Peyer's patch (tissue), 4 donors: ENCODE data around the gene PALLD. TPM values are rescaled to one million over a fixed set of nuclear protein-coding genes. Genes with fewer than 3 reads are reported as not detected.
A peak's percentile ranks its signal among the peaks of the same experiment; 100 is the strongest.

Experiments
- DNase-seq, 3 donors: peaks; one replicate each; pipeline ENCODE4 v3.0.0-alpha.2; 2017 to 2019
- H3K27ac ChIP-seq, 4 donors: fragments of 200-600 bp; sonication (generic); one replicate each; pipeline ENCODE4 v1.5.1; 2016 to 2019
- H3K27me3 ChIP-seq, 2 donors: fragments of 200-600 bp; sonication (generic); one replicate each; pipeline ENCODE4 v1.5.1; 2019
- H3K36me3 ChIP-seq, 3 donors: fragments of 200-600 bp; sonication (generic); one replicate each; pipeline ENCODE4 v1.5.1; 2016 to 2019
- H3K4me1 ChIP-seq, 4 donors: fragments of 200-600 bp; sonication (generic); one replicate each; pipeline ENCODE4 v1.5.1; 2016 to 2019
- H3K4me3 ChIP-seq, 4 donors: fragments of 200-600 bp; sonication (generic); 1 replicate in 3 of 4; 2 replicates in 1 of 4; pipeline ENCODE4 v1.5.1; 2016 to 2019; ENCODE audit warnings: mild to moderate bottlenecking in 1 of 4
- H3K9me3 ChIP-seq, 4 donors: fragments of 200-600 bp; sonication (generic); one replicate each; pipeline ENCODE4 v1.5.1; 2016 to 2019; ENCODE audit warnings: mild to moderate bottlenecking in 1 of 4
- CTCF ChIP-seq, 6 experiments: fragments of 450-650 bp in 4 of 6; fragments of 200-600 bp in 2 of 6; sonication (generic) in 1 of 6; IDR thresholded peaks; one replicate each; pipeline ENCODE4 v1.5.1; 2017 to 2019; ENCODE audit warnings: antibody characterized with exemption in 6 of 6, mild to moderate bottlenecking in 3 of 6, moderate library complexity in 1 of 6
- POLR2A ChIP-seq, 2 donors: fragments of 450-650 bp; IDR thresholded peaks; one replicate each; pipeline ENCODE4 v1.5.1; 2017; ENCODE audit warnings: antibody characterized with exemption in 2 of 2, mild to moderate bottlenecking in 2 of 2, moderate library complexity in 2 of 2
- total RNA-seq, 4 donors: library from RNA; depleted of rRNA; stranded (reverse); fragments of >200 nt; gene quantifications; one replicate each; pipeline ENCODE4 v1.1.0, GENCODE V29; 2016

PALLD gene
- total RNA-seq, 4 donors from 2014 or later = 68.0 to 175 (median 78.4) TPM

- Histone ChIP-seq H3K4me3 (no peak overlapping the region), H3K36me3 (peaks cover 0 to 12% (median 0%) of the 10 kb centered on the region in 3 donors), H3K27me3 (no peaks in the 10 kb centered on the region), H3K9me3 (no peaks in the 10 kb centered on the region), H3K4me1 (no peaks in the 10 kb centered on the region), H3K27ac (no peak overlapping the region)
- TF ChIP-seq CTCF (IDR thresholded peaks at IDR 0.05) (no peak), POLR2A (IDR thresholded peaks at IDR 0.05) (no peak)
- DNase-seq = no peak
Measured at GRCh38 chr4:168461821-168462220, 35.0 kb upstream of the PALLD start.

GRCh38 chr4:168472920-168473319 is 23.9 kb upstream of the PALLD start:
- H3K4me1 ChIP-seq = peaks cover 0 to 7% (median 0%) of the 10 kb centered on the region in 4 donors
- no peaks in the 10 kb centered on the region for H3K27me3 ChIP-seq
- H3K4me3 ChIP-seq = no peak overlapping the region
- no peak for DNase-seq
- H3K36me3 ChIP-seq = peaks cover 0 to 22% (median 0%) of the 10 kb centered on the region in 3 donors
- no peak overlapping the region for H3K27ac ChIP-seq
- no peaks in the 10 kb centered on the region for H3K9me3 ChIP-seq
- no peak for TF ChIP-seq CTCF (IDR thresholded peaks at IDR 0.05)

GRCh38 chr4:168474660-168475320 is 22.1 kb upstream of the PALLD start:
- Histone ChIP-seq H3K9me3 (no peaks in the 10 kb centered on the region), H3K4me1 (peaks cover 0 to 7% (median 0%) of the 10 kb centered on the region in 4 donors), H3K4me3 (no peak overlapping the region), H3K27ac (no peak overlapping the region), H3K27me3 (no peaks in the 10 kb centered on the region), H3K36me3 (peaks cover 0 to 15% (median 0%) of the 10 kb centered on the region in 3 donors)
- no peak for DNase-seq
- TF ChIP-seq CTCF (IDR thresholded peaks at IDR 0.05) (no peak), POLR2A (IDR thresholded peaks at IDR 0.05) (no peak)

GRCh38 chr4:168475745-168476144 is 21.1 kb upstream of the PALLD start:
- no peak for TF ChIP-seq POLR2A (IDR thresholded peaks at IDR 0.05)
- TF ChIP-seq CTCF (IDR thresholded peaks at IDR 0.05) = no peak
- peaks cover 0 to 6% (median 0%) of the 10 kb centered on the region in 3 donors for H3K36me3 ChIP-seq
- peaks cover 0 to 7% (median 0%) of the 10 kb centered on the region in 4 donors for H3K4me1 ChIP-seq
- H3K27ac ChIP-seq = no peak overlapping the region
- H3K9me3 ChIP-seq = no peaks in the 10 kb centered on the region
- DNase-seq = no peak
- no peak overlapping the region for H3K4me3 ChIP-seq
- no peaks in the 10 kb centered on the region for H3K27me3 ChIP-seq

- Histone ChIP-seq H3K4me1 (peaks cover 0 to 7% (median 0%) of the 10 kb centered on the region in 4 donors), H3K9me3 (no peaks in the 10 kb centered on the region), H3K36me3 (no peaks in the 10 kb centered on the region), H3K27ac (no peak overlapping the region), H3K27me3 (no peaks in the 10 kb centered on the region), H3K4me3 (peak overlapping the region in 2 of 4 donors; percentile 14 to 71)
- TF ChIP-seq POLR2A (IDR thresholded peaks at IDR 0.05) = no peak
- TF ChIP-seq CTCF (IDR thresholded peaks at IDR 0.05) = no peak
- no peak for DNase-seq
Measured at GRCh38 chr4:168478868-168479267, 18.0 kb upstream of the PALLD start.
